ENCODE data around the gene GP1BA.

DNA sequence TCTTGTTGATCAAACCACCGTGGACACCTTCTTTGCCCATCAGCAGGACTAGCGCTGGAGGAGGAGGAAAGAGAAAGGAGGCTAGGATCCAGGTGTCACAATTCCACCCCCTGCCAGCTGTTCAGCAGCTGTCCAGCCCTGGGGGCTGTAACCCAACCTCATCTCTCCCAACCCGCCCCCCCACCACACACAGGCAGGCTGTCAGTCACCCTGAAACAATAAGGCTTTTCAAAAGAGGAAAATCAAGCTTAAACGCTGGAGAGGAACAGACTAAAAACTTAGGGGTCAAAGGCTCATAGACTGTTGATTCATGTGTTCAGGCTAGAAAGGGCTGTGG, 13.8 kb downstream of the GP1BA start:
- TF ChIP-seq, protein P1, sequence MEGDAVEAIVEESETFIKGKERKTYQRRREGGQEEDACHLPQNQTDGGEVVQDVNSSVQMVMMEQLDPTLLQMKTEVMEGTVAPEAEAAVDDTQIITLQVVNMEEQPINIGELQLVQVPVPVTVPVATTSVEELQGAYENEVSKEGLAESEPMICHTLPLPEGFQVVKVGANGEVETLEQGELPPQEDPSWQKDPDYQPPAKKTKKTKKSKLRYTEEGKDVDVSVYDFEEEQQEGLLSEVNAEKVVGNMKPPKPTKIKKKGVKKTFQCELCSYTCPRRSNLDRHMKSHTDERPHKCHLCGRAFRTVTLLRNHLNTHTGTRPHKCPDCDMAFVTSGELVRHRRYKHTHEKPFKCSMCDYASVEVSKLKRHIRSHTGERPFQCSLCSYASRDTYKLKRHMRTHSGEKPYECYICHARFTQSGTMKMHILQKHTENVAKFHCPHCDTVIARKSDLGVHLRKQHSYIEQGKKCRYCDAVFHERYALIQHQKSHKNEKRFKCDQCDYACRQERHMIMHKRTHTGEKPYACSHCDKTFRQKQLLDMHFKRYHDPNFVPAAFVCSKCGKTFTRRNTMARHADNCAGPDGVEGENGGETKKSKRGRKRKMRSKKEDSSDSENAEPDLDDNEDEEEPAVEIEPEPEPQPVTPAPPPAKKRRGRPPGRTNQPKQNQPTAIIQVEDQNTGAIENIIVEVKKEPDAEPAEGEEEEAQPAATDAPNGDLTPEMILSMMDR (conservative IDR thresholded peaks at IDR 0.05), result no peak
- TF ChIP-seq EZH2 (IDR thresholded peaks at IDR 0.05; ENCODE audit: low read depth), result no peak
